ENCODE results near the gene CD1C.

The CD1C gene

GRCh38 chr1:158329733-158330132 is 40.0 kb downstream of the CD1C start:
- no peak for TF ChIP-seq MYC (IDR thresholded peaks at IDR 0.05; ENCODE audit: low read depth, low read length)
- no peak for TF ChIP-seq MAX (IDR thresholded peaks at IDR 0.05; ENCODE audit: low read depth, low read length)
- peak; percentile 49 for TF ChIP-seq CTCF (IDR thresholded peaks at IDR 0.05; ENCODE audit: low read depth, low read length)
- no peak overlapping the region for H3K4me3 ChIP-seq (ENCODE audit: low read depth, low read length)
- peak; percentile 61 for DNase-seq (ENCODE audit: low read depth)

GRCh38 chr1:158330391-158331105 is 40.8 kb downstream of the CD1C start:
- no peak for DNase-seq (ENCODE audit: low read depth)
- TF ChIP-seq MYC (IDR thresholded peaks at IDR 0.05; ENCODE audit: low read depth, low read length), result no peak
- TF ChIP-seq POLR2A (IDR thresholded peaks at IDR 0.05; ENCODE audit: extremely low read depth, insufficient read length), result no peak
- no peak overlapping the region for H3K4me3 ChIP-seq (ENCODE audit: low read depth, low read length)

GRCh38 chr1:158331106-158331425 is 41.3 kb downstream of the CD1C start:
- H3K4me3 ChIP-seq (ENCODE audit: low read depth, low read length), result no peak overlapping the region
- no peak for TF ChIP-seq MYC (IDR thresholded peaks at IDR 0.05; ENCODE audit: low read depth, low read length)
- DNase-seq (ENCODE audit: low read depth), result no peak

GRCh38 chr1:158331481-158332150 is 41.9 kb downstream of the CD1C start, which contains the start of gene CD1B:
Gene CD1B (minus strand): TSS chr1:158331531. CDS start chr1:158331423, 108 bp downstream.
- H3K4me3 ChIP-seq (ENCODE audit: low read depth, low read length), result no peak within 1 kb of the TSS
- DNase-seq (ENCODE audit: low read depth), result no peak
- TF ChIP-seq POLR2A (IDR thresholded peaks at IDR 0.05; ENCODE audit: extremely low read depth, insufficient read length), result no peak
- no peak for TF ChIP-seq MAX (IDR thresholded peaks at IDR 0.05; ENCODE audit: low read depth, low read length)
- no peak for TF ChIP-seq MYC (IDR thresholded peaks at IDR 0.05; ENCODE audit: low read depth, low read length)
- no peak for TF ChIP-seq CTCF (IDR thresholded peaks at IDR 0.05; ENCODE audit: low read depth, low read length)

GRCh38 chr1:158333405-158334155 is 43.9 kb downstream of the CD1C start:
- peak; percentile 6 for DNase-seq (ENCODE audit: low read depth)
- no peak overlapping the region for H3K4me3 ChIP-seq (ENCODE audit: low read depth, low read length)
- TF ChIP-seq CTCF (IDR thresholded peaks at IDR 0.05; ENCODE audit: low read depth, low read length), result no peak
- TF ChIP-seq MAX (IDR thresholded peaks at IDR 0.05; ENCODE audit: low read depth, low read length), result no peak
- TF ChIP-seq MYC (IDR thresholded peaks at IDR 0.05; ENCODE audit: low read depth, low read length), result no peak
- no peak for TF ChIP-seq POLR2A (IDR thresholded peaks at IDR 0.05; ENCODE audit: extremely low read depth, insufficient read length)

- DNase-seq (ENCODE audit: low read depth), result no peak
- TF ChIP-seq MYC (IDR thresholded peaks at IDR 0.05; ENCODE audit: low read depth, low read length), result no peak
- no peak for TF ChIP-seq CTCF (IDR thresholded peaks at IDR 0.05; ENCODE audit: low read depth, low read length)
- TF ChIP-seq POLR2A (IDR thresholded peaks at IDR 0.05; ENCODE audit: extremely low read depth, insufficient read length), result no peak
- no peak overlapping the region for H3K4me3 ChIP-seq (ENCODE audit: low read depth, low read length)
Observed at GRCh38 chr1:158334526-158335212, 44.9 kb downstream of the CD1C start.

Data from NB4 (cell line).